ENCODE measurements around the gene ARHGEF7. TPM values are rescaled to one million over a fixed set of nuclear protein-coding genes. Genes with fewer than 3 reads are reported as not detected.

The ARHGEF7 gene
- 43.3 to 47.3 TPM (median 44.3 TPM) in 3 replicates for total RNA-seq (2021)
- Bru-seq, nascent RNA = percentile 82 among the genes with signal in this experiment
- long read RNA-seq, experiment 1, full-length matches to known transcripts = 15 of 180 reads
- long read RNA-seq, experiment 1, partial matches to known transcripts = 55 of 180 reads
- long read RNA-seq, experiment 1, other reads (novel, unspliced or antisense) = 110 of 180 reads
- long read RNA-seq, experiment 2, full-length matches to known transcripts = 3 of 50 reads
- long read RNA-seq, experiment 2, partial matches to known transcripts = 12 of 50 reads
- long read RNA-seq, experiment 2, other reads (novel, unspliced or antisense) = 35 of 50 reads
- long read RNA-seq, experiment 3, partial matches to known transcripts = 9 of 10 reads
- long read RNA-seq, experiment 3, other reads (novel, unspliced or antisense) = 1 of 10 reads

- no peak for TF ChIP-seq TP53 (CRISPR knock-in tag; IDR thresholded peaks at IDR 0.05)
- no peak for TF ChIP-seq ZNF423 (CRISPR knock-in tag; IDR thresholded peaks at IDR 0.05)
- no peak for TF ChIP-seq MLX (CRISPR knock-in tag; IDR thresholded peaks at IDR 0.05)
- no peak for TF ChIP-seq PRDM15 (CRISPR knock-in tag; IDR thresholded peaks at IDR 0.05)
- no peak for TF ChIP-seq TEAD4 (CRISPR knock-in tag; IDR thresholded peaks at IDR 0.05)
- peaks cover 79% of the 10 kb centered on the region for H3K27me3 Mint-ChIP-seq (ENCODE audit: low read depth)
- DNase-seq (ENCODE audit: low spot score) (peak; percentile 40), ATAC-seq (peak; percentile 53)
- ChIA-PET POLR2A (no interaction called here), CTCF (interaction anchor here (2.6 kb wide), 1 partner anchor 48 kb away, joined by 10 read pairs; no protein-coding TSS in a partner anchor)
- peaks cover 6% of the 10 kb centered on the region; the same call in 1 of the 2 replicates for H3K9me3 Mint-ChIP-seq
- no peaks in the 10 kb centered on the region; the same call in 1 of the 2 replicates for H3K36me3 Mint-ChIP-seq
- no peak within 1 kb of the TSS for H3K27ac Mint-ChIP-seq
- H3K4me1 Mint-ChIP-seq = peaks cover 8% of the 10 kb centered on the region
- H3K4me3 Mint-ChIP-seq = peak within 1 kb of the TSS; percentile 87
Measured at GRCh38 chr13:111115061-111115964, at the start of gene ARHGEF7. TSS of gene ARHGEF7 (plus strand) at chr13:111115310. CDS start at chr13:111115527, 217 bp downstream.

- peaks cover 24% of the 10 kb centered on the region for H3K9me3 Mint-ChIP-seq
- H3K36me3 Mint-ChIP-seq = peaks cover 15% of the 10 kb centered on the region
- TF ChIP-seq GRHL2 (CRISPR knock-in tag; IDR thresholded peaks at IDR 0.05; ENCODE audit: insufficient replicate concordance, severe bottlenecking) (no peak), ZNF425 (CRISPR knock-in tag; conservative IDR thresholded peaks at IDR 0.05) (no peak), NFATC4 (CRISPR knock-in tag; IDR thresholded peaks at IDR 0.05) (no peak), RORB (CRISPR knock-in tag; IDR thresholded peaks at IDR 0.05) (no peak), ELF4 (CRISPR knock-in tag; IDR thresholded peaks at IDR 0.05; ENCODE audit: low read depth) (no peak), ZNF423 (CRISPR knock-in tag; IDR thresholded peaks at IDR 0.05) (no peak), HMGA2 (CRISPR knock-in tag; IDR thresholded peaks at IDR 0.05) (no peak), IRF1 (CRISPR knock-in tag; IDR thresholded peaks at IDR 0.05) (no peak), AFF4 (CRISPR knock-in tag; IDR thresholded peaks at IDR 0.05; ENCODE audit: borderline replicate concordance) (no peak), ZNF512 (CRISPR knock-in tag; IDR thresholded peaks at IDR 0.05; ENCODE audit: borderline replicate concordance) (no peak), ZNF263 (CRISPR knock-in tag; IDR thresholded peaks at IDR 0.05; ENCODE audit: low read depth) (no peak), ZNF416 (CRISPR knock-in tag; IDR thresholded peaks at IDR 0.05) (no peak), SMAD4 (CRISPR knock-in tag; IDR thresholded peaks at IDR 0.05) (no peak)
- ATAC-seq (no peak), DNase-seq (ENCODE audit: low spot score) (no peak)
- H3K4me3 Mint-ChIP-seq = no peak overlapping the region
- peaks cover 39% of the 10 kb centered on the region for H3K27me3 Mint-ChIP-seq (ENCODE audit: low read depth)
- no peak overlapping the region for H3K27ac Mint-ChIP-seq
- CTCF ChIA-PET = interaction anchor here (1.0 kb wide), 1 partner anchor 10 kb away, joined by 3 read pairs; no protein-coding TSS in a partner anchor
- H3K4me1 Mint-ChIP-seq = peaks cover 43% of the 10 kb centered on the region
- POLR2A ChIA-PET = no interaction called here
Measured at GRCh38 chr13:111065698-111066097, 49.4 kb upstream of the ARHGEF7 start.
